Keratinocyte (primary cell): ENCODE results near the gene SLX4. TPM values are rescaled to one million over a fixed set of nuclear protein-coding genes. Genes with fewer than 3 reads are reported as not detected.

Experiments used
- DNase-seq: peaks from one replicate; pipeline ENCODE4 v3.0.0-alpha.2; 2011; ENCODE audit warnings: low read depth, missing footprints, low spot score
- FAIRE-seq: peaks from 2 replicates; lab custom pipeline; 2011; peaks lifted over from hg19 to GRCh38; lab: Jason Lieb, UNC
- H2AFZ ChIP-seq: 2 replicates; pipeline ENCODE4 v1.6.0; 2012; ENCODE audit warnings: low read length, control low read depth, inconsistent platforms; ENCODE audit not compliant: control insufficient read depth
- H3K27ac ChIP-seq: 2 replicates; pipeline ENCODE4 v1.5.1; 2011; ENCODE audit warnings: low read length; ENCODE audit not compliant: control insufficient read depth, insufficient read depth
- H3K27me3 ChIP-seq: 3 replicates; pipeline ENCODE4 v1.6.0; 2011; ENCODE audit warnings: low read length; ENCODE audit not compliant: control insufficient read depth, insufficient read depth; ENCODE audit errors: extremely low read depth
- H3K36me3 ChIP-seq, 2 experiments: 2 replicates in 1 of 2; 3 replicates in 1 of 2; pipeline ENCODE4 v1.5.1; 2011; ENCODE audit warnings: low read length in 2 of 2, mild to moderate bottlenecking in 1 of 2; ENCODE audit not compliant: control insufficient read depth in 2 of 2, insufficient read depth in 2 of 2; ENCODE audit errors: extremely low read depth in 1 of 2
- H3K4me1 ChIP-seq: 3 replicates; pipeline ENCODE4 v1.5.1; 2011; ENCODE audit warnings: low read length; ENCODE audit not compliant: control insufficient read depth, insufficient read depth; ENCODE audit errors: extremely low read depth
- H3K4me2 ChIP-seq: 3 replicates; pipeline ENCODE4 v1.6.0; 2011; ENCODE audit warnings: low read depth, low read length; ENCODE audit not compliant: control insufficient read depth, insufficient read depth; ENCODE audit errors: extremely low read depth
- H3K4me3 ChIP-seq, 3 experiments: fragments of 200-600 bp in 1 of 3; sonication (generic) in 1 of 3; 2 replicates in 2 of 3; 3 replicates in 1 of 3; pipeline ENCODE4 v1.5.1; 2011 to 2016; ENCODE audit warnings: low read length in 3 of 3, mild to moderate bottlenecking in 3 of 3, control low read depth in 2 of 3, inconsistent platforms in 1 of 3, low read depth in 1 of 3, mixed read lengths in 1 of 3, mixed run types in 1 of 3, moderate library complexity in 1 of 3; ENCODE audit not compliant: control insufficient read depth in 2 of 3, insufficient read depth in 2 of 3; ENCODE audit errors: extremely low read depth in 1 of 3
- H3K79me2 ChIP-seq: 2 replicates; pipeline ENCODE4 v1.6.0; 2012; ENCODE audit warnings: low read length; ENCODE audit not compliant: control insufficient read depth, insufficient read depth
- H3K9ac ChIP-seq: 3 replicates; pipeline ENCODE4 v1.6.0; 2011; ENCODE audit warnings: low read length; ENCODE audit not compliant: control insufficient read depth, insufficient read depth; ENCODE audit errors: extremely low read depth
- H3K9me1 ChIP-seq: 3 replicates; pipeline ENCODE4 v1.6.0; 2011; ENCODE audit warnings: low read length; ENCODE audit not compliant: control insufficient read depth, insufficient read depth; ENCODE audit errors: extremely low read depth
- H3K9me3 ChIP-seq: 2 replicates; pipeline ENCODE4 v1.5.1; 2012; ENCODE audit warnings: low read depth, low read length; ENCODE audit not compliant: control insufficient read depth
- H4K20me1 ChIP-seq: 3 replicates; pipeline ENCODE4 v1.6.0; 2011; ENCODE audit warnings: low read length; ENCODE audit not compliant: control insufficient read depth, insufficient read depth; ENCODE audit errors: extremely low read depth
- CTCF ChIP-seq, 3 experiments: IDR thresholded peaks in 1 of 3; conservative IDR thresholded peaks in 1 of 3; optimal IDR thresholded peaks in 1 of 3; 2 replicates in 2 of 3; 3 replicates in 1 of 3; pipeline versions ENCODE3 to v1.5.1; 2011; ENCODE audit warnings: low read length in 3 of 3, mild to moderate bottlenecking in 3 of 3, moderate library complexity in 2 of 3, control low read depth in 1 of 3, inconsistent platforms in 1 of 3; ENCODE audit not compliant: insufficient read depth in 2 of 3; ENCODE audit errors: extremely low read depth in 1 of 3
- EZH2 ChIP-seq: IDR thresholded peaks from one replicate; pipeline ENCODE4 v1.6.1; 2012; ENCODE audit warnings: inconsistent platforms, mild to moderate bottlenecking, low read length, moderate library complexity
- dilution Hi-C: fragments of 300-500 bp; cut with MboI; formaldehyde crosslinking; loops from one replicate; pipeline ENCODE4 v1.7.0; 2020; ENCODE audit warnings: low sequenced_read_pairs; ENCODE audit not compliant: extremely low pct_ligation_motif_present
- polyA plus RNA-seq, 5 experiments: library from polyadenylated mRNA; depleted of rRNA in 3 of 5; stranded (reverse) in 3 of 5; stranded (forward) in 1 of 5; unstranded in 1 of 5; fragments of >200 nt; gene quantifications; 1 replicate in 1 of 5; 2 replicates in 3 of 5; 3 replicates in 1 of 5; pipeline versions ENCODE4 v1.2.1 to v1.2.3, GENCODE V29; 2011 to 2012; ENCODE audit warnings: missing spikeins in 2 of 5, low read depth in 1 of 5, low replicate concordance in 1 of 5

The SLX4 gene
- polyA plus RNA-seq, 1 donor (not counting 4 experiments of a cell fraction or from before 2014, with no cell fraction given), result 2.0 TPM

GRCh38 chr16:3599922-3600321, 11.5 kb downstream of the SLX4 start:
- H3K36me3 ChIP-seq, result peaks cover 9 to 11% of the 10 kb centered on the region in 2 experiments

DNA sequence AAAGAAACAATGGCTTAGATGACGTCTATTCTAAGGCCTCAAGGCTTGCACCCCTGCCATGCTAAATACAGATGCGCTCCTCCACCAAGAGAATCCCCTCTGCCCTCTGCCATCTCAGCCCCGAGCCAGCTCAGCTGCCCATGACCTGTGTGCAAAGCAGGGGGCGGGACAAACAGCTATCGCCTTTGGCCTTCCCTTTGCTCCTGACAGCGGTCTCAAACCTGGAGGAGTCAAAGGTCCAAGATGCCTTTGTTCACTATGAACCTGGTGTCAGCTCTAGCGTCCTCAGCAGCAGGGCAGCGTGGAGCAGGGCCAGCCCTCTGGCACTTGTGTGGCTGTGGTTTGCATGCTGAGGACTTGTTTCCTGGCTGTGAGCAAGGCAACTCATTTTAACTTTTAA, 12.3 kb downstream of the SLX4 start:
- DNase-seq, result no peak
- Histone ChIP-seq H2AFZ (no peak overlapping the region), H3K4me3 (no peak overlapping the region), H3K27me3 (no peaks in the 10 kb centered on the region), H3K9me3 (peaks cover 3% of the 10 kb centered on the region), H3K9ac (no peak overlapping the region), H3K36me3 (peaks cover 9 to 12% of the 10 kb centered on the region in 2 experiments), H4K20me1 (no peaks in the 10 kb centered on the region), H3K79me2 (no peaks in the 10 kb centered on the region), H3K4me2 (no peak overlapping the region), H3K9me1 (peaks cover 2% of the 10 kb centered on the region), H3K27ac (no peak overlapping the region), H3K4me1 (no peaks in the 10 kb centered on the region)
- dilution Hi-C loops, result no loop called here
- TF ChIP-seq CTCF (optimal IDR thresholded peaks at IDR 0.05 in 1 of 3, IDR thresholded peaks at IDR 0.05 in 1 of 3, conservative IDR thresholded peaks at IDR 0.05 in 1 of 3; ENCODE audit: extremely low read depth in 1 of 3, insufficient read depth in 2 of 3, low read length in 3 of 3) (no peak), EZH2 (no peak)
- no peak for FAIRE-seq

More at GRCh38 chr16:3599922-3600321, 11.5 kb downstream of the SLX4 start:
- Histone ChIP-seq H3K4me1 (no peaks in the 10 kb centered on the region), H3K9me3 (peaks cover 3% of the 10 kb centered on the region), H4K20me1 (no peaks in the 10 kb centered on the region), H3K4me2 (no peak overlapping the region), H3K9ac (no peak overlapping the region), H3K27ac (no peak overlapping the region), H3K4me3 (no peak overlapping the region), H3K79me2 (no peaks in the 10 kb centered on the region), H2AFZ (no peak overlapping the region), H3K9me1 (peaks cover 2% of the 10 kb centered on the region), H3K27me3 (no peaks in the 10 kb centered on the region)
- dilution Hi-C loops, result no loop called here
- TF ChIP-seq CTCF (optimal IDR thresholded peaks at IDR 0.05 in 1 of 3, IDR thresholded peaks at IDR 0.05 in 1 of 3, conservative IDR thresholded peaks at IDR 0.05 in 1 of 3; ENCODE audit: extremely low read depth in 1 of 3, insufficient read depth in 2 of 3, low read length in 3 of 3) (no peak), EZH2 (no peak)
- FAIRE-seq (no peak), DNase-seq (no peak)
